Measurements from ENCODE around the gene ANK3.

ANK3 gene

GRCh38 chr10:60338002-60338564, 51.6 kb downstream of the ANK3 start:
- no peak for DNase-seq (ENCODE audit: low read depth)
- no peak overlapping the region for H3K4me3 ChIP-seq (ENCODE audit: control insufficient read depth, low read depth, low read length)
- no peak for TF ChIP-seq CTCF (IDR thresholded peaks at IDR 0.05; ENCODE audit: control insufficient read depth, insufficient read depth, low read depth, low read length, missing control alignments)

- no peak for DNase-seq (ENCODE audit: low read depth)
- no peak overlapping the region for H3K4me3 ChIP-seq (ENCODE audit: control insufficient read depth, low read depth, low read length)
- no peak for TF ChIP-seq CTCF (IDR thresholded peaks at IDR 0.05; ENCODE audit: control insufficient read depth, insufficient read depth, low read depth, low read length, missing control alignments)
These were observed 52.6 kb downstream of the ANK3 start for GRCh38 chr10:60336901-60337630.

GRCh38 chr10:60335708-60336107, 54.0 kb downstream of the ANK3 start:
- no peak overlapping the region for H3K4me3 ChIP-seq (ENCODE audit: control insufficient read depth, low read depth, low read length)
- DNase-seq (ENCODE audit: low read depth): no peak
- peak; percentile 22 for TF ChIP-seq CTCF (IDR thresholded peaks at IDR 0.05; ENCODE audit: control insufficient read depth, insufficient read depth, low read depth, low read length, missing control alignments)

- no peak for DNase-seq (ENCODE audit: low read depth)
- no peak overlapping the region for H3K4me3 ChIP-seq (ENCODE audit: control insufficient read depth, low read depth, low read length)
- TF ChIP-seq CTCF (IDR thresholded peaks at IDR 0.05; ENCODE audit: control insufficient read depth, insufficient read depth, low read depth, low read length, missing control alignments): no peak
These were observed 54.7 kb downstream of the ANK3 start for GRCh38 chr10:60334991-60335390.

GRCh38 chr10:60332371-60332770, 57.3 kb downstream of the ANK3 start:
- TF ChIP-seq CTCF (IDR thresholded peaks at IDR 0.05; ENCODE audit: control insufficient read depth, insufficient read depth, low read depth, low read length, missing control alignments): no peak
- no peak for DNase-seq (ENCODE audit: low read depth)
- no peak overlapping the region for H3K4me3 ChIP-seq (ENCODE audit: control insufficient read depth, low read depth, low read length)

GRCh38 chr10:60331886-60332285, 57.8 kb downstream of the ANK3 start:
- DNase-seq (ENCODE audit: low read depth): no peak
- no peak for TF ChIP-seq CTCF (IDR thresholded peaks at IDR 0.05; ENCODE audit: control insufficient read depth, insufficient read depth, low read depth, low read length, missing control alignments)
- no peak overlapping the region for H3K4me3 ChIP-seq (ENCODE audit: control insufficient read depth, low read depth, low read length)

All from AG09309 (cell line).